Measurements from ENCODE around the gene JPT2. TPM values are rescaled to one million over a fixed set of nuclear protein-coding genes. Genes with fewer than 3 reads are reported as not detected.

The JPT2 gene
- total and polyA plus RNA-seq, 8 donors = 64.8 to 79.5 (median 72.3) TPM

DNA sequence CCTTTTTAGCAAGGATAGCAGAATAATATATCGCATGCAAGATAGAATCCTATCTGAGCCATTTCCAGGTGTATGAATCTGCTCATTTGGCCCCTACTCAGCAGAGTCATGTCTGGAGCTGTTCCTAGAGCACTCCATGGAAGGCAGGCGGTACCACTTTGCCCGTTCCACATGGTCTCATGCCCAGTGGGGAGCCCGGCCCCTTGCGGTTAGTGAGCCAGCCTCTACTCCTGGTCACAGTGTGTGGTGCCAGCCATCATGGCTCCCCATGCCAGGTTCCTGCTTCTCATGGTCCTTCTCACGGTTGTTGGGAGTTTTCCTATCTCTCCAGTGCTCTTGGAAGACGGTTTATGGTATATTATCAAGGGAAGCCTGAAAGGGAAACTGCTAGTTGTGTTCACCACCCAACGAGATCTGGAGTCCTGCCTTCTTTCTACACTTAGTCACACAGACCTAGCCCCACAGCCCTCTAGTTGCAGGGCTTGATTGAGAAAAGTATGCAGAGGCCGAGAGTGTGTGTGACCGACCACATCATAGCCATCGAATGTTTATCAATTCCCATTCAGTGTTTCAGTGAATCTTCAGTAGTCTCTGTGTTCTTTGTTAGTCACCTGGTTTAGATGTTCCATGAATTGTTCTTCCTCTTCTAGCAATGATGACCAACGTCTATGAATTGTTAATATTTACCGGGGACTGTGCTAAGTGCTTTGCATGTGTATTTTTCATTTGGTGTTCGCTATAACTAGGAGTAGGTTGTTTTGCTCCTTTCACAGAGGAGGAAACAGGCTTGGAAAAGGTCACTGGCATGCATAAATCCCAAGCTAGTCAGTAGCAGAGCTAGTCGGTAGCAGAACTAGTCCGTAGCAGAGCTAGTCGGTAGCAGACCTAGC is 9.6 kb downstream of the JPT2 start:
- Histone ChIP-seq H3K4me3 (no peak overlapping the region), H3K36me3 (peaks cover 0 to 77% of the 10 kb centered on the region in 2 donors), H3K4me1 (no peaks in the 10 kb centered on the region), H3K9me3 (no peaks in the 10 kb centered on the region), H3K27ac (no peak overlapping the region), H3K27me3 (no peaks in the 10 kb centered on the region)
- no peak for TF ChIP-seq CTCF (IDR thresholded peaks at IDR 0.05)
- intact Hi-C loops (cut with DNase I) = no loop called here
- no peak for ATAC-seq
- no peak for DNase-seq

- TF ChIP-seq CTCF (IDR thresholded peaks at IDR 0.05) = no peak
- Histone ChIP-seq H3K27ac (peak overlapping the region; percentile 52 to 67), H3K9me3 (no peaks in the 10 kb centered on the region), H3K36me3 (peaks cover 0 to 82% of the 10 kb centered on the region in 2 donors), H3K4me1 (no peaks in the 10 kb centered on the region), H3K27me3 (no peaks in the 10 kb centered on the region), H3K4me3 (no peak overlapping the region)
- ATAC-seq (peak; percentile 94), DNase-seq (peak in 2 of 4 donors; percentile 58 to 63)
- intact Hi-C loops (cut with DNase I) = no loop called here
Observed at GRCh38 chr16:1688807-1689560, 10.9 kb downstream of the JPT2 start.

GRCh38 chr16:1689853-1690252 is 11.8 kb downstream of the JPT2 start:
- peaks cover 0 to 86% of the 10 kb centered on the region in 2 donors for H3K36me3 ChIP-seq
- no peaks in the 10 kb centered on the region for H3K27me3 ChIP-seq
- intact Hi-C loops (cut with DNase I) = no loop called here
- peak overlapping the region; percentile 52 to 67 for H3K27ac ChIP-seq
- no peak for DNase-seq
- no peak for TF ChIP-seq CTCF (IDR thresholded peaks at IDR 0.05)
- H3K4me3 ChIP-seq = no peak overlapping the region
- no peaks in the 10 kb centered on the region for H3K9me3 ChIP-seq
- H3K4me1 ChIP-seq = no peaks in the 10 kb centered on the region
- no peak for ATAC-seq

DNA sequence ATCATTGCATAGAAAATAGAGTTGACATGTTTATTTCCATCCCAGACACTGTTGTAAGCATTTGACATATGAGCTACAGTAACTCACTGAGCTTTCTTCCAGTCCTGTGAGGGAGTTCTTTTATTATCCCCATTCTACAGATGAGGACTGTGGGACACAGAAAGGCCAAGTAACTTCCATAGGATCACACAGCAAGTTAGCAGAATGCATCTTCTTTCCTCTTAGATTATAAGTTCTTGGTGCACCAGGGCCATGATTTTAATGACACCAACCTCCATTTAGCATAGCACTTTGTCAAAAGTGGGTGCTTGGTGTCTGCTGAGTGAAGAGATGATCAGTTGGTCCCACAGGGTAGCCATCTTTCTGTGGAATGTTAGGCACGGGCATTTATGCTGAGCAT is 12.7 kb downstream of the JPT2 start:
- no peak for DNase-seq
- intact Hi-C loops (cut with DNase I) = no loop called here
- TF ChIP-seq CTCF (IDR thresholded peaks at IDR 0.05) = no peak
- no peak overlapping the region for H3K4me3 ChIP-seq
- no peak overlapping the region for H3K27ac ChIP-seq
- H3K27me3 ChIP-seq = no peaks in the 10 kb centered on the region
- no peaks in the 10 kb centered on the region for H3K9me3 ChIP-seq
- ATAC-seq = no peak
- H3K4me1 ChIP-seq = no peaks in the 10 kb centered on the region
- H3K36me3 ChIP-seq = peaks cover 0 to 86% of the 10 kb centered on the region in 2 donors

DNA sequence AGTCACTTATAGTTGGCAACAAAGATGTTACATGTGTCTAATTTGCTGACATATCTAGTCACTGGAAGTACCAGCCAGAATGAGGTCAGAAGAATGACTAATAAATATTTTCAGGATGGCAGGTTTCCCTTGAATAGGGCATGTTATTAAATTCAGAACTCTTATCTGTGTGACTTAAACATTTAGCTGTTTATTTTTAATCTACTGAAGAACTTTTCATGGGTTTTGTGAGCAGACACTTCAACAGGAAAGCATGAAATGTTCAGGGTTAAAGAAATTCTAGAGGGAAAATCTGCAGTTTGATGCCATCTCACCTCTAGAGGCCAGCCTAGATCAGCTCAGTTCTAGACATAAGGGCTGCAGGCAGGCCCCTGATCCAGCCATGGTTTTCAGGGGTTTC is 13.2 kb downstream of the JPT2 start:
- Histone ChIP-seq H3K36me3 (peaks cover 0 to 86% of the 10 kb centered on the region in 2 donors), H3K27ac (no peak overlapping the region), H3K4me1 (no peaks in the 10 kb centered on the region), H3K9me3 (no peaks in the 10 kb centered on the region), H3K27me3 (no peaks in the 10 kb centered on the region), H3K4me3 (no peak overlapping the region)
- intact Hi-C loops (cut with DNase I) = no loop called here
- no peak for TF ChIP-seq CTCF (IDR thresholded peaks at IDR 0.05)
- DNase-seq (no peak), ATAC-seq (no peak)

Data from left lung (tissue), 10 donors.